ENCODE results near the gene CMC4. TPM values are rescaled to one million over a fixed set of nuclear protein-coding genes. Genes with fewer than 3 reads are reported as not detected.

The CMC4 gene
- total RNA-seq, 1 experiment from 2014 or later, result 15.8 TPM

GRCh38 chrX:155022585-155022984 is 48.4 kb downstream of the CMC4 start, which contains the start of gene F8:
Gene F8 (minus strand): TSS chrX:155022723. CDS start chrX:155022552, 171 bp downstream.
- Histone ChIP-seq H3F3A (ENCODE audit: insufficient read depth, low read depth) (peaks cover 12% of the 10 kb centered on the region), H3K9me2 (ENCODE audit: insufficient read depth) (no peaks in the 10 kb centered on the region), H3K79me2 (ENCODE audit: low read depth) (no peaks in the 10 kb centered on the region; the same call in 1 of the 2 replicates), H3K4me2 (no peak within 1 kb of the TSS), H3K27ac (no peak within 1 kb of the TSS), H3K27me3 (ENCODE audit: insufficient read depth, low read depth) (no peaks in the 10 kb centered on the region), H4K20me1 (ENCODE audit: insufficient read depth) (no peaks in the 10 kb centered on the region), H3K9me3 (ENCODE audit: insufficient read depth, low read depth) (no peaks in the 10 kb centered on the region), H3K36me3 (ENCODE audit: low read depth) (no peaks in the 10 kb centered on the region), H2AFZ (no peak within 1 kb of the TSS), H3K4me3 (no peak within 1 kb of the TSS), H3K4me1 (replicated peaks; ENCODE audit: insufficient read depth) (no peaks in the 10 kb centered on the region; the same call in 1 of the 2 replicates)
- BruUV-seq (replicated peaks), result no TSS peak
- intact Hi-C loops (cut with micrococcal nuclease; ENCODE audit: unreplicated experiment), result loop anchor here (10.0 kb wide), 1 partner anchor 648 kb away; the partner anchor contains the start of genes EMD and FLNA
- CTCF ChIA-PET, result no interaction called here
- DNase-seq, result no peak
- TF ChIP-seq, protein P1, sequence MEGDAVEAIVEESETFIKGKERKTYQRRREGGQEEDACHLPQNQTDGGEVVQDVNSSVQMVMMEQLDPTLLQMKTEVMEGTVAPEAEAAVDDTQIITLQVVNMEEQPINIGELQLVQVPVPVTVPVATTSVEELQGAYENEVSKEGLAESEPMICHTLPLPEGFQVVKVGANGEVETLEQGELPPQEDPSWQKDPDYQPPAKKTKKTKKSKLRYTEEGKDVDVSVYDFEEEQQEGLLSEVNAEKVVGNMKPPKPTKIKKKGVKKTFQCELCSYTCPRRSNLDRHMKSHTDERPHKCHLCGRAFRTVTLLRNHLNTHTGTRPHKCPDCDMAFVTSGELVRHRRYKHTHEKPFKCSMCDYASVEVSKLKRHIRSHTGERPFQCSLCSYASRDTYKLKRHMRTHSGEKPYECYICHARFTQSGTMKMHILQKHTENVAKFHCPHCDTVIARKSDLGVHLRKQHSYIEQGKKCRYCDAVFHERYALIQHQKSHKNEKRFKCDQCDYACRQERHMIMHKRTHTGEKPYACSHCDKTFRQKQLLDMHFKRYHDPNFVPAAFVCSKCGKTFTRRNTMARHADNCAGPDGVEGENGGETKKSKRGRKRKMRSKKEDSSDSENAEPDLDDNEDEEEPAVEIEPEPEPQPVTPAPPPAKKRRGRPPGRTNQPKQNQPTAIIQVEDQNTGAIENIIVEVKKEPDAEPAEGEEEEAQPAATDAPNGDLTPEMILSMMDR (conservative IDR thresholded peaks at IDR 0.05), result no peak
- no peak for TF ChIP-seq EZH2 (IDR thresholded peaks at IDR 0.05; ENCODE audit: low read depth)
- POLR2A ChIA-PET (ENCODE audit: unreplicated experiment), result no interaction called here

- Histone ChIP-seq H3K4me2 (no peak overlapping the region), H2AFZ (no peak overlapping the region), H3K9me2 (ENCODE audit: insufficient read depth) (no peaks in the 10 kb centered on the region), H3K79me2 (ENCODE audit: low read depth) (no peaks in the 10 kb centered on the region), H3K4me1 (replicated peaks; ENCODE audit: insufficient read depth) (no peaks in the 10 kb centered on the region), H3K36me3 (ENCODE audit: low read depth) (no peaks in the 10 kb centered on the region), H3K27me3 (ENCODE audit: insufficient read depth, low read depth) (no peaks in the 10 kb centered on the region), H3K27ac (no peak overlapping the region), H3K4me3 (no peak overlapping the region), H3K9me3 (ENCODE audit: insufficient read depth, low read depth) (no peaks in the 10 kb centered on the region), H4K20me1 (ENCODE audit: insufficient read depth) (no peaks in the 10 kb centered on the region), H3F3A (ENCODE audit: insufficient read depth, low read depth) (no peaks in the 10 kb centered on the region)
- CTCF ChIA-PET, result no interaction called here
- TF ChIP-seq EZH2 (IDR thresholded peaks at IDR 0.05; ENCODE audit: low read depth), result no peak
- TF ChIP-seq, protein P1 (conservative IDR thresholded peaks at IDR 0.05), result no peak
- POLR2A ChIA-PET (ENCODE audit: unreplicated experiment), result no interaction called here
- DNase-seq, result no peak
- BruUV-seq (replicated peaks), result no TSS peak
- intact Hi-C loops (cut with micrococcal nuclease; ENCODE audit: unreplicated experiment), result loop anchor here (10.0 kb wide), 1 partner anchor 646 kb away; the partner anchor contains the start of genes EMD and FLNA
These were observed 50.3 kb downstream of the CMC4 start for GRCh38 chrX:155020591-155020990.

Other genes starting within 250 kb of the CMC4 start
- not detected in 2 replicates for gene SMIM9, start 236.5 kb downstream of the CMC4 start, total RNA-seq (2021)
- 12.1 and 19.6 TPM in 2 replicates for gene F8A1, start 184.8 kb downstream of the CMC4 start, total RNA-seq (2021)
- 13.8 and 15.2 TPM in 2 replicates for gene F8, start 48.4 kb downstream of the CMC4 start, total RNA-seq (2021)
- gene FUNDC2, start 44.3 kb downstream of the CMC4 start, total RNA-seq (2021), result 90.6 and 108 TPM in 2 replicates
- gene MTCP1, start within 50 bp of the CMC4 start, total RNA-seq (2021), result 30.8 and 49.5 TPM in 2 replicates
- 40.2 and 52.0 TPM in 2 replicates for gene BRCC3, start 372 bp upstream of the CMC4 start, total RNA-seq (2021)
- 68.9 and 87.8 TPM in 2 replicates for gene VBP1, start 145.3 kb upstream of the CMC4 start, total RNA-seq (2021)
- gene RAB39B, start 193.4 kb upstream of the CMC4 start, total RNA-seq (2021), result not detected in 2 replicates